ENCODE data around the gene PIR. TPM values are rescaled to one million over a fixed set of nuclear protein-coding genes. Genes with fewer than 3 reads are reported as not detected.

Gene PIR
- total RNA-seq, 2 experiments from 2014 or later: 2.4 to 3.1 TPM

Other genes with a start within 250 kb of the PIR start
- gene ASB9, start 223.2 kb downstream of the PIR start, total RNA-seq: under 1 TPM; 0.43 to 0.48 TPM
- not detected for gene ASB11, start 177.7 kb downstream of the PIR start, total RNA-seq
- gene PIGA, start 157.8 kb downstream of the PIR start, total RNA-seq: 10 to 100 TPM; 31.1 to 36.7 TPM
- not detected for gene VEGFD, start 108.9 kb downstream of the PIR start, total RNA-seq
- not detected for gene BMX, start 7.5 kb upstream of the PIR start, total RNA-seq
- gene ACE2, start 107.6 kb upstream of the PIR start, total RNA-seq: not detected
- under 1 TPM; 0.41 to 0.69 TPM for gene CLTRN, start 171.5 kb upstream of the PIR start, total RNA-seq
- gene CA5B, start 244.9 kb upstream of the PIR start, total RNA-seq: 10 to 100 TPM; 13.1 to 15.5 TPM